Glutamatergic neuron (in vitro differentiated cells): ENCODE data around the gene LANCL1. TPM values are rescaled to one million over a fixed set of nuclear protein-coding genes. Genes with fewer than 3 reads are reported as not detected.
"Not testable (repeated sequence)": the region's sequence is repeated elsewhere in the genome, so short reads cannot be mapped to it uniquely, and the experiment has no call there.

Experiments used
- DNase-seq: peaks from one replicate; pipeline ENCODE4 v3.0.0; 2022
- H3K27ac Mint-ChIP-seq: one replicate; pipeline ENCODE4 v1.8.0; 2020; ENCODE audit warnings: mild to moderate bottlenecking, mixed read lengths, inconsistent platforms; ENCODE audit not compliant: unreplicated experiment
- H3K27me3 Mint-ChIP-seq: one replicate; pipeline ENCODE4 v1.8.0; 2020; ENCODE audit warnings: mild to moderate bottlenecking, moderate library complexity, mixed read lengths, inconsistent platforms; ENCODE audit not compliant: unreplicated experiment
- H3K36me3 Mint-ChIP-seq: one replicate; pipeline ENCODE4 v1.8.0; 2020; ENCODE audit warnings: mild to moderate bottlenecking, mixed read lengths, inconsistent platforms; ENCODE audit not compliant: unreplicated experiment
- H3K4me1 Mint-ChIP-seq: one replicate; pipeline ENCODE4 v1.8.0; 2020; ENCODE audit warnings: mild to moderate bottlenecking, low read depth, mixed read lengths, inconsistent platforms; ENCODE audit not compliant: unreplicated experiment
- H3K4me3 Mint-ChIP-seq: one replicate; pipeline ENCODE4 v1.8.0; 2020; ENCODE audit warnings: mild to moderate bottlenecking, mixed read lengths, inconsistent platforms; ENCODE audit not compliant: unreplicated experiment
- H3K9me3 Mint-ChIP-seq: one replicate; pipeline ENCODE4 v1.8.0; 2020; ENCODE audit warnings: mild to moderate bottlenecking, moderate library complexity, mixed read lengths, inconsistent platforms; ENCODE audit not compliant: unreplicated experiment
- total RNA-seq: library from RNA; stranded (reverse); fragmentation: NEBNext Ultra II Directional; extraction: Animal tissue kit (Norgen Biotek cat#: 25700); gene quantifications from one replicate; pipeline ENCODE4 v1.2.1, GENCODE V29; 2021; ENCODE audit not compliant: unreplicated experiment
- TF ChIP-seq, protein P1 (sequence below): fragments of 200-600 bp; sonication (generic); IDR thresholded peaks from one replicate; pipeline ENCODE4 v1.5.0; 2021; ENCODE audit not compliant: partially characterized antibody, unreplicated experiment

Gene LANCL1
- total RNA-seq, 1 donor from 2014 or later = 72.4 TPM

DNA sequence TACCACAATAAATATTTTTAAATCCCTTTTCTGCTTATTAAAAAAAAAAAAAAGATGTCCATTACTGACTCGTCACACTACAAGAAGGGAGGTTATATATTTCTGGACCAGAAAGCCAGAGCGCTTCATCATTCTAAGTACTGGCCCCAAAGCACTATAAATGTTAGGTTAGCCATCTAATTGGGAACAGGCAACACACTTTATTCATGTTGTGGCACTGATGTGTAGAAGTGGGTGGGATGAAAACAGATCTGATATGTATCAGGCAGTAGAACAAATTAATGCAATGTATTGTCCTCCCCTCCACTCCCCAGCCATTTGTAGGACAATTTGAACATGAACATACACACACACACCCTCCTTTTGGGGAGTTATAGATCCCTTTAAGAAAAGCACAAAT, 24.4 kb downstream of the LANCL1 start:
- no peak for DNase-seq
- TF ChIP-seq, protein P1, sequence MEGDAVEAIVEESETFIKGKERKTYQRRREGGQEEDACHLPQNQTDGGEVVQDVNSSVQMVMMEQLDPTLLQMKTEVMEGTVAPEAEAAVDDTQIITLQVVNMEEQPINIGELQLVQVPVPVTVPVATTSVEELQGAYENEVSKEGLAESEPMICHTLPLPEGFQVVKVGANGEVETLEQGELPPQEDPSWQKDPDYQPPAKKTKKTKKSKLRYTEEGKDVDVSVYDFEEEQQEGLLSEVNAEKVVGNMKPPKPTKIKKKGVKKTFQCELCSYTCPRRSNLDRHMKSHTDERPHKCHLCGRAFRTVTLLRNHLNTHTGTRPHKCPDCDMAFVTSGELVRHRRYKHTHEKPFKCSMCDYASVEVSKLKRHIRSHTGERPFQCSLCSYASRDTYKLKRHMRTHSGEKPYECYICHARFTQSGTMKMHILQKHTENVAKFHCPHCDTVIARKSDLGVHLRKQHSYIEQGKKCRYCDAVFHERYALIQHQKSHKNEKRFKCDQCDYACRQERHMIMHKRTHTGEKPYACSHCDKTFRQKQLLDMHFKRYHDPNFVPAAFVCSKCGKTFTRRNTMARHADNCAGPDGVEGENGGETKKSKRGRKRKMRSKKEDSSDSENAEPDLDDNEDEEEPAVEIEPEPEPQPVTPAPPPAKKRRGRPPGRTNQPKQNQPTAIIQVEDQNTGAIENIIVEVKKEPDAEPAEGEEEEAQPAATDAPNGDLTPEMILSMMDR = no peak
- Mint-ChIP-seq H3K9me3 (peaks cover 5% of the 10 kb centered on the region), H3K27me3 (no peaks in the 10 kb centered on the region), H3K4me3 (no peak overlapping the region), H3K27ac (no peak overlapping the region), H3K4me1 (no peaks in the 10 kb centered on the region), H3K36me3 (peaks cover 36% of the 10 kb centered on the region)

GRCh38 chr2:210450942-210451341, 25.6 kb downstream of the LANCL1 start:
- H3K4me1 Mint-ChIP-seq, H3K9me3 Mint-ChIP-seq, H3K27ac Mint-ChIP-seq, DNase-seq, H3K4me3 Mint-ChIP-seq, H3K27me3 Mint-ChIP-seq: not testable (repeated sequence)
- H3K36me3 Mint-ChIP-seq = peaks cover 43% of the 10 kb centered on the region

DNA sequence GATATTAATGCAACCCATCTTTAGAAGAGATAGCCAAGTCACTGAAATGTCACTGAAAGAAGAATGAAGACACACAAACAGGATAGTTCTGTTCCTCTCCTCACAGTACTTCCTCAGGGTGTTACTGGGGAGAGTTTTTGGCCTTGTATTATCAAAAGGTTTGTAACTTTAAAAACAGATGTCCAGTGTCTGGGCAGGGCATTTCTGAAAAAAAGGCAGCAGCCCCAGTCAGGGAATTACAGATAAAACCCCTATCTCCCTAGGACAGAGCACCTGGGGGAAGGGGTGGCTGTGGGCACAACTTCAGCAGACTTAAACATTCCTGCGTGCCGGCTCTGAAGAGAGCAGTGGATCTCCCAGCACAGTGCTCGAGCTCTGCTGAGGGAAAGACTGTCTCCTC, 30.8 kb downstream of the LANCL1 start:
- H3K36me3 Mint-ChIP-seq = peaks cover 39% of the 10 kb centered on the region
- TF ChIP-seq, protein P1 = no peak
- no peak for DNase-seq
- no peaks in the 10 kb centered on the region for H3K27me3 Mint-ChIP-seq
- H3K9me3 Mint-ChIP-seq = peaks cover 6% of the 10 kb centered on the region
- no peak overlapping the region for H3K4me3 Mint-ChIP-seq
- peaks cover 8% of the 10 kb centered on the region for H3K4me1 Mint-ChIP-seq
- no peak overlapping the region for H3K27ac Mint-ChIP-seq

- TF ChIP-seq, protein P1 = peak; percentile 93
- DNase-seq = no peak
- H3K9me3 Mint-ChIP-seq = peaks cover 6% of the 10 kb centered on the region
- peaks cover 35% of the 10 kb centered on the region for H3K36me3 Mint-ChIP-seq
- H3K27ac Mint-ChIP-seq = no peak overlapping the region
- no peaks in the 10 kb centered on the region for H3K27me3 Mint-ChIP-seq
- H3K4me1 Mint-ChIP-seq = peaks cover 8% of the 10 kb centered on the region
- H3K4me3 Mint-ChIP-seq = no peak overlapping the region
Measured at GRCh38 chr2:210445116-210445707, 31.3 kb downstream of the LANCL1 start.

DNA sequence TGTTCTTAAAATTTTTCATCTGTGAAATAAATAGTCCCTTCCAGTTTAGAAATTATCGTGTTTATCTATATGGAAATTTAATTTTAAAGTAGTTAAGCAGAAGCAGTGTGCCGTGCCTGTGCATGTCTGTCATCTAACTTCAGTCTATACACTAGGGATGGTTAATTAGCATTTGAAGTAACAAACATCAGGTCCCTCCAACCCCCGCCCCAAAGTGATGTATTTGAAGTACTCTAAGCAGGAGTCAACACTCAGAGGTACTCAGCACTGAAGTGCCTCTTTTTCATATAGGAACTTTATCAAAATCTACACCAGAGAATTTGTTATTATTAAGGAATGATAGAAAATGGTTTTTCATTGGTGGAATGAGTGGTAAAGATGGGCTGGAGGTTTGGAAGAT, 33.0 kb downstream of the LANCL1 start:
- Mint-ChIP-seq H3K36me3 (peaks cover 20% of the 10 kb centered on the region), H3K27me3 (no peaks in the 10 kb centered on the region), H3K4me3 (no peak overlapping the region), H3K27ac (no peak overlapping the region), H3K4me1 (peaks cover 8% of the 10 kb centered on the region), H3K9me3 (peaks cover 6% of the 10 kb centered on the region)
- DNase-seq = no peak
- TF ChIP-seq, protein P1 = no peak
